HL-60 (cell line): ENCODE results near the gene DMD.

Experiments
- CTCF ChIP-seq: IDR thresholded peaks from one replicate; pipeline ENCODE4 v1.5.1; 2011; ENCODE audit warnings: low read length, control low read depth, inconsistent platforms; ENCODE audit not compliant: insufficient read depth
- GABPA ChIP-seq: IDR thresholded peaks from 2 replicates; pipeline ENCODE4 v1.6.1; 2012; ENCODE audit warnings: low read depth
- POLR2AphosphoS5 ChIP-seq: IDR thresholded peaks from 2 replicates; pipeline ENCODE4 v1.6.1; 2012; ENCODE audit warnings: low read depth
- REST ChIP-seq: IDR thresholded peaks from 2 replicates; pipeline ENCODE4 v1.6.1; 2012; ENCODE audit warnings: low read depth; ENCODE audit not compliant: insufficient replicate concordance
- SPI1 ChIP-seq: IDR thresholded peaks from 2 replicates; pipeline ENCODE4 v1.6.1; 2012; ENCODE audit warnings: low read depth, mild to moderate bottlenecking, borderline replicate concordance

GRCh38 chrX:31420302-31420701 lies 1791.0 kb downstream of the DMD start:
- TF ChIP-seq POLR2AphosphoS5 (no peak), CTCF (no peak), REST (no peak), GABPA (no peak), SPI1 (no peak)
